ENCODE data around the gene ADRA2B.

- TF ChIP-seq POLR2A (IDR thresholded peaks at IDR 0.05) (no peak), CTCF (IDR thresholded peaks at IDR 0.05) (no peak)
Measured at GRCh38 chr2:96163415-96163767, 47.0 kb upstream of the ADRA2B start.

All from body of pancreas (tissue), 4 donors.